HG03196 (cell line): ENCODE data around the gene SEZ6.

Source experiments
- ATAC-seq: cut with Tn5 transposase; IDR thresholded peaks from one replicate; pipeline ENCODE4 v1.9.1; 2021; ENCODE audit not compliant: unreplicated experiment

SEZ6 gene

DNA sequence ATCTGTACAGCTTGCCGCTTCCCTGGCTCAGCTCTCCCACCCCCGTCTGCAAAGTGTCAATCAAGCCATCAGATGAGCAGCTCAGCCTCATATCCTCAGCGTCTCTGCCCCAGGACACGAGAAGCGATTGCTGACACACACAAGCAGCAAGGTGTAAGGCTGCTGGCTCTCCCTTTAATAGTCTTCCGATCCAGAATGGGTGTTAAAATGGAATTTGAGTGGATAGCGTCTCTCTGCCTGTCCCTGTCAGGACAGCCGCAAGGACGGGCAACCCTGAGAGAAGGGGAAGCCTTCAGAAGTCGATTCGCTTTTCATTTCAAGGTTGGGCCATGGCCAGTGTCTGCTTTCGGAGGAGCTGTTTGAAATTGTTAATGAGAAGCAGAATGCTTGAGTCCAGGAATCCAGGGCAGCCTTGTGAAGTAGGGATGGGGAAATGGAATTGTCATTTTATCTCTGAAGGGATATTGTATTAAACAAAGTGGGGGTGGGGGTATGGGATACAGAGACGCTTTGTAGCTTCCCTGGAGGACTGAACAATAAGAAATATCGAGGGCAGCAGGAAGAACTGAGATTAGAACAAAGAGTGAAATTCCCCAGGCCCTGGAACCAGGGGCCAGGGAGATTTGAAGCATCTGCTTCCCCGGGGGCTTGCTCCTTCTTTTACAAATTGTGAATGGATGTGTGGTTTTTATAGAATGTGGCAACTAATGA, 32.4 kb upstream of the SEZ6 start:
- ATAC-seq: no peak

DNA sequence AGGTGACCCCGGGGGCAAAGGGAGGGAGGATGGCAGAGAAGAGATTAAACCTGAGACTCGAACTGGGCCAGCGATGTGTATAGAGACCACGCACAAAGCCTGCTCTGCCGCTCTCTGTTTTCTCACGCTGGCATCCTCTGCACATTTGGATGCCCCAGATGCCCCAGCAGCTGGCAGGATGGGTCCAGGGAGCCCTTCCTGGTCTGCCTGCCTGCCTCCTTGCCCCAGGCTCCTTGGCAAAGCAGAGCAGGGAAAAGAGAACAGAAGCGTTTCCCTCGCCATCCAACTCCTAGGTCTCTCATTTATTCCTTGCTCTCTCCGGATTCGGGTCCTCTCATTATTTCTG, 31.9 kb upstream of the SEZ6 start:
- no peak for ATAC-seq

DNA sequence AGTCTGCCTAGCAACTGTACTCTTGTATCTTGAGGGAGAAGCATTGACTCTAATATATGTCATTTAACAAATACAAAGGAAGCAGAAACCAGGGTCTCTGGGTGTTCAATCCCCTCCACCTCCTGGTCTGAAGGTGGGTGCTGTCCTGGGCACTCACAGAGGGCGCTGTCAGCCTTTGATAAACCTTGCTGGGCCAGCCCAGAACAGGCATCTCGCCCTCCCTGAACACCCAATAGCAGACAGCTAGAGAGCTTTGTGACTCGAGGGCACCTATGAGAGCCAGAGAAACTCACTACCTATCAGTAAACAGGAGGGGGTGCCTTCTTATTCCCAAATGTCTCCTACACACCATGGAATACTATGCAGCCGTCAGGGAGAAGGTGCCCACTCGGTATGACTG, 30.8 kb upstream of the SEZ6 start:
- no peak for ATAC-seq

DNA sequence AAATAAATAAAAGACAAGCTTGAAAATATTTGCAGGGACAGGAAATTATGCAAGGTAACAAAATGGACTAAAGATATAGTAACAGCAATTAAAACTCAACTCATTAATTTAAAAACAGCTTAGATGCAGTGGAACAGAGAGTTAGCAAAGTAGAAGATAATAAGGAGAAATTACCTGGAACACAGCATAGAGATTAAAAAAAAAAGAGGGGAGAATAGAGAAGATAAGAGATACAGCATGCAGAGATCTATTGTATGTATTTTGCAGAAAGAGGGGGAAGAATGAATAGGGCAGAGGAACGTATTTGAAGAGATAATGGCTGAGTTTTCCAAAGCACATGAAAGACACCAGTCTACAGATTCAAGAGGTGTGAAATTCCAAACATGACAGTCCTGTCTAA, 28.7 kb upstream of the SEZ6 start:
- ATAC-seq: no peak

DNA sequence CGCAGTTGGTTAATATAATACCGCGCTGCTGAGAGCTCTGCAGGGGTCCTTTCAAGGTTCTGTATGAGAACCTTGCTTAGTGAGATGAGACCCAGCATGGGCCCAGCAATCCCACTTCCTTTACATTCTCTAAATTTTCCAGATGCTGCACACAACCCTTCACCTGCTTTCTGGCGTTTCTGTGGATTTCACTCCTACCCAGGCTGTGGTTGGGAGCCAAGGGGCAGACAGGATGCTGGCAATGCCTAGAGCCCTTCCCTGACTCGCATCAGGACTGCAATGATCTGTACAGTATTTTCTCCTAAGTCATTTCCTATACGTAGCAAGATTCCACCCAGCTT, 27.0 kb upstream of the SEZ6 start:
- no peak for ATAC-seq

DNA sequence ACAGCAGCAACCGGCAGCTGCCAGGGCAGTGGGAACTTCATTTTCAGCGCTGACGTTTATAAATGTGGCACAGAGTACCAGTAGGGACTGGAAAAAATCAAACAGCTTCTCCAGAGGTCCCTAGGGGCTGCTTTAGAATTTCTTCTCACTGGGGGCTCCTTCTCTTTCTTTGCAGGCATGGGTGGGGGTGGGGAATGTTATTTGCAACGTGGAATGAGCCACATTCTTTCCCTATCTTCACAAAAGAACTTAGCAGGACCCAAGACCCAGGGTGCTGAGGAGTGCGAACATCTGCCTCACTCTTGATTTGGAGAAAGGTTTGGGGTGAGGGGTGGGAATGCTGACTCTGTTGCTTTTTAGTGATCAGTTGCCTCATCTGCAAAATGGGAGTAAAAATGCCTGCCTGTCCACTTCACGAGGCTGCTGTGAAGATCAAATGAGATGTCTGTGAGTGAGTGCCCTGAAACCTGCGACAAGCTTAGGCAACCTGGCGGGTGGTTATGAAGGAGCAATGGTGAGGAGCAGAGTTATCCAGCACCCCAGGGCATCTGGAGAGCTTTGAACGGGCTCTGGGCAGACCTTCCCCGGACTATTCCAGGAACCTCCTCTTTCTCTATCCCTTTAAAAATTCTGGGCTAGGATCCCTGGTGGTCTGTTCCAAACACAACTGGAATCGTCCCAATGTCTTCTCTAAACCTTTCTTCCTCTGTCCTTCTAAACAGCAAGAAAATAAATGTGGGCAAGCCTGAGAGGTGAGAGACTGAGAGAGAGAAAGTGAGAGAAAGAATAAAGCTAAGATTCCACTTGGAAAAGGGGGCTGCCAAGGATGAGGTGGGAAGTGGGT, 26.4 kb upstream of the SEZ6 start:
- no peak for ATAC-seq

DNA sequence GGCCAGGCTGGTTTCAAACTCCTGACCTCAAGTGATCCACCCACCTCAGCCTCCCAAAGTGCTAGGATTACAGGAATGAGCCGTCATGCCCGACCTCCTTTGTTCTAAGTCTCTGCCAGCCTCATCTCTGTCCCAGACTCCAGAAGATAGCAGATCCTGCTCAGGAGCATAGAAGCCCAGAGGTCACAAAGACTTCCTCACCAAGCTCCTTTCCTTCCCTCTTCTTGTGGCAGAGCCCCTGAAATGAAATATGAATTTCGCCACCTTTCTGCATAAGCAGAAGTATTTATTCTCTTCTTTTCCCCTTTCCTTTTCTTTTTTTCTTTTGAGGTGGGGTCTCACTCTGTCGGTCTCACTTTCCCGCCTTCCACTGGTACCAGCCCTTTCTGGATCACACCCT, 25.7 kb upstream of the SEZ6 start:
- no peak for ATAC-seq

DNA sequence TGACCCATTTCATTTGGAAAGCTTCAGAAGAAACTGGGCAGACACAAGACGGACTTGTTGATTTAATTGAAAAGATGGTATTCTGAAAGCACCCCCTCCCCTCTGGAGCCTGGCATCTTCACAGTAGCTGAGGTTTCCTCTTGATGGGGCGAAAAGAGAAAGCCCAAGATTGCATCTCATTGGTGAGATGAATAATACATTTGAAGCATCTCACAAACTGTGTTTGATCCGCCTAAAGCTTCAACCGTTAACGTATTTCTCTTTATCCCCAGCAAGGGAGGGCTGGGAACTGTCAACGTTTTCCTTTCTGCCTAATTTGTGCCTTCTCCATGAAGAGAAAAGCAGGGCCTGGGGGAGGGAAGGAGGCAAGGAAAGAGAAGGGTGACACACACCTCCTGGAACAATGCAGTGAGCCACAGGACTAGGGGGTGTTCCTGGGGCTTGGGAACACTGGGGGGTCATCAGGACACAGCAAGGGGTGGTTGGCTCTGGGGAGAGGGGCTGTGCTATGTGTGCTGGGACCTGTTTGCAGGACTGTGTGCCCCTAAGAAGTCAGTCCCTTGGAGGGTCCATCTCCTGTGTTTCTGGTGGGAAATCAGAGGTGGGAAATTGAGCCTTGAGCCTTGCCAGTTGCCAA, 18.6 kb upstream of the SEZ6 start:
- no peak for ATAC-seq

DNA sequence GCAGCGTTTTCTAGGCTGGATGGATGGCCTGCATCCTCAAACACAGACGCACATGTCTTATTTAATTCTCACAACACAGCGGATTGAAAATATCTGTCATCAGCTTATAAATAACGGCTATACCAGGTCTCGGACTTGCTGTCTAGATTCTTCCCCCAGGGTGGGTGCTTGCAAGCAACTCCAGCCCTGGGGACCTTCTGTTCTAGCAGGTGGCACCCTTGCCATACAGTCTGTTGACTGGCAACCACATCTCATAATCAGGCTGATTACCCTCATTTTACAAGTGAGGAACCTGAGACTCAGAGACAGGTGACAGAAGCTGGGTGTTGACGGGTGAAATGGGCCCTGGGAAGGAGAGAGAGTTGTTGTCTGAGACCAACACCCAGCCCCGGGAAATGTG, 16.2 kb upstream of the SEZ6 start:
- ATAC-seq: no peak

DNA sequence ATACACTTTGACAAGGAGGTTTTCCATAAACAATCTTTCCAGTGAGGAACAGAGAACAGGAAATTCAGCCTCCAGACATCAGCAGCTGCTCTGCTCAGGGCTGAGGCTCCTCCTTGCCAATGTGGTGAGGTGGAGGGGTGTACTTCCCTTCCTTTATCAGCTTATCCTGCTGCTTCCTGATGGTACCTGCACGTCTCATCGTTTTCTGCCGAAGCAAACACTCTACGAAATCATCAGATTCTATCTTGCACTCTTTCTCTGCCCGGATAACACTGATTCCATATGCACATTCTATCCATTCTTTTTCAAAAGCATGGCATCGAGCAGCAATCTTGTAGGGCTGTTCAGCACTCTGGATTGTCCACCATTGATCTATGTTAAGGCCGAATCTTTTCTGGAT, 15.4 kb upstream of the SEZ6 start:
- ATAC-seq: no peak

DNA sequence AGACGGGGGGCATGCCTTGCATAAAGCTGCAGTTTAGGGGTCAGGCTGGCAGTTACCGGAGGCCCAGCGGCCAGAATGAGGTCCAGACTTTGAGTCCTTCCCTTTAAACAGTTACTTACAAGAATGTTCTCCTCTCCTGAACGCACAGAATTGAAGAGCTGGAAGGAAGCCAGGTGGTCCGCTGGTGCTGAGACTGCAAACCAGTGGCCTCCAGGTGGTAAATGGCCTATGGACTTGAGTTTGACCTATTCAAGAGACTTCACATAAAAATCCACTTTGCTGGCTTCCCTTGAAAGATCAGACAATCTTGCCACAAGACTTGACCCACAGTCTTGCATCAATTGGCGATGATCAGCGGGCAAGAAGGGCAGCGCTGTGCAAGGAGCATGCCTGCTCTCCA, 14.7 kb upstream of the SEZ6 start:
- ATAC-seq: no peak

DNA sequence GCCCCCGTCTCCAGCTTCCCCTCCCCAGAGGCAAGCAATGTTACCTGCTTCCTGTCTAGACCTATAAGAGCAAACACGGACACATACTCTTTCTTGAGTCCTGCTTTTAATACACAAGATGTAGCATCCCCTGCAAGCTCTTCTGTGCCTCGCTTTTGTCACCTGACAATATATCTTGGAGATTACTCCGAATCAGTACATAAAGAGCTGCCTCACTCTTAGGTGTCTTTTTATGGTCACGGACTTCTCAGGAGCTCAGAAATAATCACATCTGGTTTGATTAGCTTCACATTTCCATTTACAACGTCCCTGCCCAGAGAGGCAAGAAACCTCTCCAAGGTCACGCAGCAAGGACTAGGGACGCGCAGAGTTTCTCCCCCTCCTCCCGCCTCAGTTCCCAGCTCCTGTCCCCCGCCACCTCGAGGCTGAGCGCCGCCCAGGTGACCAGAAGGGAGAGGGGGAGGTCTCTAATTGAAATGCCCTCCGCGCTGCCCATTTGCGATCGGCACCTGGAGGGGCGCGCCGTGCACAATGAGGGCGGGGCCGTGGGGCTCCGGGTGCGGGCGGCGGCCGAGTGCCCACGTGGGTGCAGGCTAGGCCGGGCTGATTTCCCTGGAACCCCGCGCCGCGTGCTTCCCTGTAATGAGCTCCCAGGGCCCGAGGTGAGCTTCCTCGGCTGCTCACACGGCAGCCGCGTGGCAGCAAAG, 13.8 kb upstream of the SEZ6 start:
- no peak for ATAC-seq

DNA sequence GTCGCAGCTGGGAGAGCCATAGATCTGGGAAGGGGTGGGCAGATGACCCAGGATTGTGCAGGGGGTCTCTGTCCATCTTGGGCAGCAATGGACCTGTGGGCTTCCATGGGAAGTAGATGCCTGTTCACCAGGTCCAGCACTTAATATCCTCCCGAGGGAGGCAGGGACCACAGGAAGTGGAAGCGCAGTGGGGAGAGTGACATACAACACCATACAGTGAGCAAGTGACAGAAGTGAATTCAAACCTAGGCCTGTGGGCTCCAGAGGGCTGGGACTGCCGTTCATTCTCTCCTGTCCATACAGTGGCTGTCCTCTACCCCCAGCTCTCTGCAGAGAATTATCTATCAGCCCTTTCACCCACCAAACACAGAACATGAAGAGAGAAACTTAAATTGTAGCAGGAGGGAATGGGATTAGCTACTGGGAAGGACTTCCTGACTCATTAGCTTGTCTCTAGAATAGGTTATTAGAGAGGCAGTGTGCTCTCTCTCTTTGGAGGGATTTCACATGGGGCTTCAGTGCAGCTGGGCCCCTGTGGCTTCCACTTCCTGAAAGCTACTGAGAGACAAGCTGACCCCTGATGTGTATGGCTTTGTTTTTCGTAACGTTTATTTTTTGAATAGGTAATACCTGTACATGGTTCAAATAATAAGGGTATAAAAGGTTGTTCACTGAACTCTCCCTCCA, 13.1 kb upstream of the SEZ6 start:
- ATAC-seq: no peak

DNA sequence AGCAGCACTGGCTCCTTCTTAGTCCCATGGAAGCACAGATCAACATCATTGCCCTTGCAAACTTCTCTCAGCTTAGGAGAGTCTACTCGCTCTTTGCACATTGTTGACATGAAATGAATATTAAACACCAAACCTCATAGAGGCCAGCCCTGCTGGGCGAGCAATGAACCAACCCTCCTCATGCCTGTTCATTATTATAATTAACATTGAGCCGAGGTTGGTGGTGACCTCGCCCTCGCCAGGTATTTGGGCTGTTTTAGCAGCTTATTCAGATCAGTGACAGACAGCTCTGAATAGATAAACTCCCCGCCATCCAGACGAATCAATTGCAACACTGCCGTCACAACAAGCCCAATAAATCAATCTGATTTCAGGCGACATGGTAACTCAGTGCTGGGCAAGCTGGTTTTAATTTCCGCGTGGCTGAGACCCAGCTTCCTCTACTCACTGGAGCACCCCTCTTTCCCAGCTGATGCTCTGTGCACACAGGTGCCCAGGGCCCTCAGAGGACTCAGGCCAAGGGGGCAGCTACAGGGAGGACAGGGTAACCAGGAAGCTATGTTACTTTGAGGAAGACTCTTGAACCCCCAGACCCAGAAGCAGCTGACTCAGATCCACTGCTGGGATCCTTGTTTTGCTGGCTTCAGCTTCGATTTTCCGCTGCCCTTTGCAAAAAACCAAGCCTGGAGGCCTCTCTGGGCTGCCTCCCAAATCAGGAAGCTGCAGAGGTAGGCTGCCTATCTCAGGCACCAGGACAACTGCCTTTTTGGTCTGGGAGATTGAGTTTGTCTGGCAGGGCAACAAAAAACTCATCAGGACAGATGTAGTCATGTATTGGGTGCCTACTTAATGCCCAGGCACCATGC, 10.7 kb upstream of the SEZ6 start:
- no peak for ATAC-seq

DNA sequence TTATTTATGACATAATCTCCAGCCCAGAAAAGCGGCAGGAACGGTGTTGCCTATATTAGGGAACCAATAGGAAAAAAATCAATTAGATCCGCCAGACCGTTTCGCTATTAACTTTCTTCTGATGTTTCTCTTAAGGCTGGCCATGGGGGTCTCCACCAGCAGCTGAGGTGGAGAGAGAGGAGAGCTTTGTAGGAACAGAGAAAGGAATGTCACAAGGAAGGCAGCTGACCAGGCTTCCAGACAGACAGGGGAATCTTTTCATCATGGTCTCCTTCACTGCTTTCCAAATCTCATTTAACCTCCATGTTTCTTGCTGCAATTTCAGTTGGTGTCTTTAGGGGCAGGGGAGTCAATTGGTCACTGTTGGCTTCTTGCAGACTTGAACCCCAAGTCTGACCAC, 8.9 kb upstream of the SEZ6 start:
- no peak for ATAC-seq

DNA sequence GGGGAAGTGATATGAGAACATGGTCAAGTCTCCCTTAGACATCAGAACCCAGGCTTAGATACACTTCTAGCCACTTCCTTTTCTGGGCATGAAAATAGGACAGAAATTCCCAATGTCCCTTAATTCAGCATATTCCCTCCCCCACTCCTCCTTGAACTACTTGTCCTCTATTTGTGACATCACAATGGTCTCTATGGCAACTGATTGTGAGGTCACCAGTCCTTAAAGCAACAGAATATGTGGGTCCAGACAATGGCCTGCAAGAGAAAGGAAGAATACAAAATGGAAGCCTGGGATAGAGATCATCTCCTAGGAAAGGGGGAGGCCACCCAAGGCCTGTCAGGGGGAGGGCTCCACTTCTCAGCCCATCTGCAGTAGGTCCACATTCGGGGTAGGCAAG, 6.7 kb upstream of the SEZ6 start:
- ATAC-seq: no peak

DNA sequence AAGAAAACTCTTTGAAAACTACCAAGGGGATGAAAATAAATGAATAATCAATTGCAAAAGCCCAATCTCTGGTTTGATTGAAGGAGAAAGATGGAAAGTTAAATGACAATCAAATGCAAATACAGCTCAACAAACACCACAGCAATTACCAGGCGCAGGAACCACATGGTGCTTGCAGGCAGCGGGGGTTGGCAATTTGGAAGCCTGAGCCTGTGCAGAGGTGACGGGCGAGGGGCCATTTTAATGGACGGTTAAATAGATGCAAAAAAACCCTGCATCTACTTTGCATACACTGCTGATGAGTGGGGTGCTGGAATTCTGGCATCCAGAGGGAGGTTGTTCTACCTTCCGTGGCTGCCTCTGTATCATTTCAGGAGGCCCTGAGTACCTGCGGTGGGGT, 4.8 kb upstream of the SEZ6 start:
- ATAC-seq: no peak

DNA sequence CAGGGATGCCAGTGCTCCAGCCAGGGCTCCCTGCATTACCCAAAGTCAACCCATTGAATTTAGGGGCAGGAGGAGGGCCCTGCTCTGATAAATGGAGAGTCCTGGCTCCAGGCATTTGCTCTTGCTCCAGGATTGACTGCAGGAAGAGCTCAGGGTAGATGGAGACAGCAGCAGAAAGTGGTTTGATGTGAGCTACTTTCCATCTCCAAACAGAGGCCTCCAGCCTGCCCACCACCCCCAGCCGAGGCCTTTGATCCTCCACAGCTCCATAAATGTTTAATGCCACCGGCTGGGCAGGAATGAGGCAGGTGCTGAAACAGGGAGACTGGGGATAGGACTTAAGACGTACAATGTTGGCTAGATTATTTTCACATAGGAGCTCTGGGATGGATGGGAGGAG, 4.3 kb upstream of the SEZ6 start:
- no peak for ATAC-seq

DNA sequence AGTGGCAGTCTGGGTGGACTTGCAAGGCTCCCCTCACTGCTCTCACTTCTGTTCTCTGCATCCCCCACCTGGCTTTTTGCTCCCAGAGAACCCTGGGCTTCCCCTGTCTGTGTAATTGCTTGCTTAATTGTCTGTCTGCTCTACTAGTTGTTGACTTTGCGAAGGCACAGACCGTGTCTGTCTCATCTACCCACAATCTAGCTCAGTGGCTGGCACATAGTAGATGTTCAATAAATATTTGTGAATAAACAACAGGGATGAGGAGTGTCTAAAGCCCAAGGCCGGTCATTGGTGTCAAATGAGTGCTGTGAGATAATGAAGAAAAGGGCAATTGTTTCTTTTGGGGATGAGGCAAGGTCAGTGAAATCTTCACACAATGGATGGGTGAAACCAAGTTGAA, 2.8 kb upstream of the SEZ6 start:
- ATAC-seq: no peak

DNA sequence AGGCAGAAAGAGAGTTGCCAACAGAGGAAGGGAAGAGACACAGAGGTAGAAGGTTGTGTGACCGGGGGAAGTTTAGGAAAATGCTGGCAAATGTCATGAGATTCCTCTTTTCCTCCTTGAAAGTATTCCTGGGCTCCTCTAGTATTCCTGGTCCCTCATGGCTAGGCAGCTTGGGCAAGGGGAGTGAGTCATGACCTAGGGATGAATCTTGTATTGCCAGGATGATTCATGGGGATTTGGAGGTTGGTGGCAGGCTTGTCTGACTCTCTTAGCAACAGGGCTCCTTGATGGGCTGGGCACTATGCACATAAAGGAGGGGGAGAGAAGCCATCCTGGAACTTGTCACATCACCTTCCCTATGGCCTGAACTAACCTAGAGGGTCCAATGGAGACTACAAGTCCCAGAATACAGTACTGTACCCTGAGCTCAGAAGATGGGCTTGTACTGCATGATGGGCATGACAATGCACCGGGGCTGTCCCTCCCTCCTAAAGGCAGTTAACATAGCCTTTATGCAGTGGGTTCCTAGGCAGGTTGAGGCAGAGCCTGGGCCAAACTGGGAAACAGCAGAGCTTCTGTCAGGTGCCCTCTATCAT, 2.1 kb upstream of the SEZ6 start:
- ATAC-seq: no peak
